ENCODE data around the gene DGCR8.
A peak's percentile ranks its signal among the peaks of the same experiment; 100 is the strongest.

DGCR8 gene

GRCh38 chr22:20111045-20111688, 31.1 kb downstream of the DGCR8 start:
- intact Hi-C loops (cut with DNase I; ENCODE audit: low total_unique reads): no loop called here
- Histone ChIP-seq H3K9me3 (no peaks in the 10 kb centered on the region), H3K27ac (no peak overlapping the region), H3K36me3 (peaks cover 43 to 99% (median 78%) of the 10 kb centered on the region in 3 donors), H3K4me1 (peaks cover 0 to 11% (median 6%) of the 10 kb centered on the region in 4 donors), H3K27me3 (no peaks in the 10 kb centered on the region), H3K4me3 (no peak overlapping the region)
- TF ChIP-seq CTCF (IDR thresholded peaks at IDR 0.05): peak; percentile 6 to 7
- no peak for DNase-seq

GRCh38 chr22:20111689-20112622, 31.9 kb downstream of the DGCR8 start:
- Histone ChIP-seq H3K9me3 (no peaks in the 10 kb centered on the region), H3K36me3 (peaks cover 35 to 91% (median 70%) of the 10 kb centered on the region in 3 donors), H3K27ac (no peak overlapping the region), H3K4me1 (peaks cover 0 to 15% (median 11%) of the 10 kb centered on the region in 4 donors), H3K27me3 (no peaks in the 10 kb centered on the region), H3K4me3 (no peak overlapping the region)
- TF ChIP-seq CTCF (IDR thresholded peaks at IDR 0.05): no peak
- intact Hi-C loops (cut with DNase I; ENCODE audit: low total_unique reads): no loop called here
- no peak for DNase-seq

GRCh38 chr22:20112623-20113511, 32.8 kb downstream of the DGCR8 start:
- H3K36me3 ChIP-seq: peaks cover 27 to 82% (median 61%) of the 10 kb centered on the region in 3 donors
- H3K9me3 ChIP-seq: no peaks in the 10 kb centered on the region
- no peak overlapping the region for H3K27ac ChIP-seq
- peaks cover 0 to 18% (median 11%) of the 10 kb centered on the region in 4 donors for H3K4me1 ChIP-seq
- no peak for DNase-seq
- intact Hi-C loops (cut with DNase I; ENCODE audit: low total_unique reads): no loop called here
- no peak for TF ChIP-seq CTCF (IDR thresholded peaks at IDR 0.05)
- no peak overlapping the region for H3K4me3 ChIP-seq
- H3K27me3 ChIP-seq: no peaks in the 10 kb centered on the region

- Histone ChIP-seq H3K4me3 (no peak overlapping the region), H3K9me3 (no peaks in the 10 kb centered on the region), H3K27ac (no peak overlapping the region), H3K36me3 (peaks cover 18 to 73% (median 52%) of the 10 kb centered on the region in 3 donors), H3K4me1 (peaks cover 4 to 26% (median 20%) of the 10 kb centered on the region in 4 donors), H3K27me3 (no peaks in the 10 kb centered on the region)
- intact Hi-C loops (cut with DNase I; ENCODE audit: low total_unique reads): no loop called here
- TF ChIP-seq CTCF (IDR thresholded peaks at IDR 0.05): no peak
- DNase-seq: no peak
Measured at GRCh38 chr22:20113551-20114310, 33.7 kb downstream of the DGCR8 start.

Data from tibial artery (tissue), 4 donors.